Transverse colon (tissue), 3 donors: ENCODE measurements around the gene AKAP6.

ENCODE experiments used
- CTCF ChIP-seq, 5 experiments: fragments of 200-600 bp in 3 of 5; fragments of 450-650 bp in 2 of 5; sonication (generic) in 3 of 5; IDR thresholded peaks; 1 replicate in 2 of 5; 2 replicates in 3 of 5; pipeline ENCODE4 v1.5.1; 2016 to 2017; ENCODE audit warnings: antibody characterized with exemption in 5 of 5, inconsistent platforms in 3 of 5, mild to moderate bottlenecking in 2 of 5, moderate library complexity in 1 of 5
- POLR2A ChIP-seq: fragments of 450-650 bp; IDR thresholded peaks from one replicate; pipeline ENCODE4 v1.6.1; 2016; ENCODE audit warnings: antibody characterized with exemption, mild to moderate bottlenecking, moderate library complexity

- TF ChIP-seq CTCF (IDR thresholded peaks at IDR 0.05) (no peak), POLR2A (no peak)
Measured at GRCh38 chr14:32825058-32825457, 496.0 kb downstream of the AKAP6 start.
